GM12891 (cell line): Measurements from ENCODE around the gene PADI3.
A peak's percentile ranks its signal among the peaks of the same experiment; 100 is the strongest.

ENCODE experiments used
- DNase-seq: peaks from one replicate; pipeline ENCODE4 v3.0.0; 2011; ENCODE audit warnings: low spot score; ENCODE audit not compliant: insufficient read length
- FAIRE-seq: peaks from 2 replicates; lab custom pipeline; 2011; peaks lifted over from hg19 to GRCh38; lab: Jason Lieb, UNC
- PAX5 ChIP-seq: IDR thresholded peaks from 2 replicates; pipeline ENCODE4 v1.6.1; 2011; ENCODE audit warnings: low read length, moderate library complexity, mild to moderate bottlenecking; ENCODE audit not compliant: insufficient read depth, severe bottlenecking
- POLR2A ChIP-seq: IDR thresholded peaks from 2 replicates; pipeline ENCODE4 v1.6.1; 2011; ENCODE audit warnings: low read depth, low read length, control low read depth
- POLR2AphosphoS5 ChIP-seq: IDR thresholded peaks from 2 replicates; pipeline ENCODE4 v1.6.1; 2011; ENCODE audit warnings: low read depth, low read length, control low read depth
- POU2F2 ChIP-seq: IDR thresholded peaks from 2 replicates; pipeline ENCODE4 v1.6.1; 2011; ENCODE audit warnings: low read depth, mild to moderate bottlenecking, control low read depth, low read length, moderate library complexity
- SPI1 ChIP-seq: IDR thresholded peaks from 2 replicates; pipeline ENCODE4 v1.6.1; 2011; ENCODE audit warnings: low read depth, low read length, control low read depth
- TAF1 ChIP-seq: IDR thresholded peaks from 2 replicates; pipeline ENCODE4 v1.6.1; 2011; ENCODE audit warnings: low read depth, low read length, control low read depth

Gene PADI3

GRCh38 chr1:17207540-17207939 is 41.4 kb upstream of the PADI3 start:
- FAIRE-seq = peak; percentile 41
- TF ChIP-seq SPI1 (no peak), POLR2A (no peak), POU2F2 (no peak), PAX5 (no peak), TAF1 (no peak), POLR2AphosphoS5 (no peak)
- no peak for DNase-seq

GRCh38 chr1:17207966-17208418 is 40.9 kb upstream of the PADI3 start:
- peak; percentile 93 for FAIRE-seq
- peak; percentile 66 for DNase-seq
- TF ChIP-seq TAF1 = no peak
- TF ChIP-seq POLR2A = no peak
- no peak for TF ChIP-seq POU2F2
- TF ChIP-seq SPI1 = no peak
- no peak for TF ChIP-seq POLR2AphosphoS5
- TF ChIP-seq PAX5 = no peak

- TF ChIP-seq POLR2AphosphoS5 = no peak
- TF ChIP-seq PAX5 = no peak
- FAIRE-seq = peak; percentile 69
- no peak for DNase-seq
These were observed 40.4 kb upstream of the PADI3 start for GRCh38 chr1:17208546-17208945.

GRCh38 chr1:17209430-17209829 is 39.5 kb upstream of the PADI3 start:
- TF ChIP-seq POU2F2 (no peak), PAX5 (no peak), POLR2A (no peak), TAF1 (no peak), SPI1 (no peak), POLR2AphosphoS5 (no peak)
- no peak for FAIRE-seq
- no peak for DNase-seq

DNA sequence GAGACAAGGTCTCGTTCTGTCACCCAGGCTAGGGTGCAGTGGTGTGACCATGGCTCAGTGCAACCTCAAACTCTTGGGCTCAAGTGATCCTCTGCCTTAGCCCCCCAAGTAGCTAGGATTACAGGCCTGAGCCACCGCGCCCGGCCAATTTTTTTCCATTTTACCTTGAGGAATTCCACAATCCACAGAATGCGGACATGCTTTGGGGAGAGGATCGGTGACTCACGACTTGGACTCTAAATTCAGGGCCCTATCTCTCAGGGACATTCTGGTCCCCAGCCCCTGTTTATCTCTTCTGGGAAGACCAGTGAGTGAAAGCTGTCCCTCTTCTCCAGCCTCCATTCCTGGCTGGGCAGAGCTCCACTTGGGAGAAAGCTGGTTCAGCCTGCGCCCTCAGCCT is 38.7 kb upstream of the PADI3 start:
- no peak for TF ChIP-seq TAF1
- FAIRE-seq (no peak), DNase-seq (no peak)

DNA sequence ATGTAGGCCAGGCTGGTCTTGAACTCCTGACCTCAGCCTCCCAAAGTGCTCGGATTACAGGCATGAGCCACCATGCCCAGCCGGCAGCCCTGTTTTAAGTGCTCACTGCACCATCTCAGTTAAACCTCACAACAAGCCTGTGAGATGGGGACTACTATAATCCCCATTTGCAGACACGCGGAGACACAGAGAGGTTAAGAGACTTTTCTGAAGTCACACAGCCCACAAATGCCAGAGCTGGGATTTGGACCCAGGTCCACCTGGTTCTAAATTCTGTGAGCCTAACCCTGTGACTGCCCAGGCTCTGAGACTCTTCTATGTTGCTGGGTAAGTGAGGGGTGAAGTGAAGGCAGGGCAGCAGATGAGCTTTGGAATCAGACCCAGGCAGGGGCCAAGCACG is 37.5 kb upstream of the PADI3 start:
- no peak for DNase-seq
- no peak for FAIRE-seq
- TF ChIP-seq TAF1 = no peak
- TF ChIP-seq SPI1 = no peak
- TF ChIP-seq POLR2AphosphoS5 = no peak
- TF ChIP-seq PAX5 = no peak
- TF ChIP-seq POU2F2 = no peak
- no peak for TF ChIP-seq POLR2A

GRCh38 chr1:17212009-17212408 is 36.9 kb upstream of the PADI3 start:
- DNase-seq (no peak), FAIRE-seq (no peak)
- TF ChIP-seq TAF1 (no peak), POLR2AphosphoS5 (no peak), PAX5 (no peak), POLR2A (no peak), SPI1 (no peak)

- FAIRE-seq = peak; percentile 54
- TF ChIP-seq TAF1 (no peak), POLR2A (no peak), POLR2AphosphoS5 (no peak), POU2F2 (no peak), PAX5 (no peak), SPI1 (no peak)
- no peak for DNase-seq
These were observed 36.3 kb upstream of the PADI3 start for GRCh38 chr1:17212487-17213121.

DNA sequence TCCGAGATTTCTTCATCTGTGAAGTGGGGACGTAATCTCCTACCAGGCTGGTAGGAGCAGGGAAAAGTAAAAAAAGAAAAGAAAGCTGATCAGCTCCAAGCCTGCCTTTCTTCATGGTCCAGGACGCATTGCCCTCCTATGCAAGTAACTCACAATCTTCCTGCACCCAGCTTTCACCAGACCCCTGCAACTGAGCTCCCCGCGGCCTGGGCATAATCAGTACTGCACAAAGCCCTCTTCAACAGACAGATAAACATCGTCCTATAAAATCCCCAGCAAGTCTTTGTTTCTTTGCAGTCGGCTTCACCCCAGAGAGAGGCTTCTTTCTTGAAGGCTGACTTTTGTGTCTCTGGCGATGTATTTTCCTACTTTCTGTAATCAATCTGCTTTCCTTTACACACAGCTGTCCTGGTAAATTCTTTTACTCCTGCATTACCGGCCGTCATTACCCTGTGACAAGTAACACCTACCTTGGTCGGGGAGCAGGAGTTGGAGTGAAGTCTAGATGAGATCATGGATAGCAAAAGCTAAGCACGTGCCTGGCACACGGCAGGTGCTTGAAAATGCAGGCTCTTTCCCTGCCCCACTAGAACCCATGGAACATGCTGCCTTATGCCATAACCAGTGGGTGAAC is 35.6 kb upstream of the PADI3 start:
- FAIRE-seq (no peak), DNase-seq (no peak)
- TF ChIP-seq PAX5 = no peak
- TF ChIP-seq POLR2AphosphoS5 = no peak
- no peak for TF ChIP-seq TAF1
- no peak for TF ChIP-seq SPI1
- TF ChIP-seq POLR2A = no peak
- no peak for TF ChIP-seq POU2F2

DNA sequence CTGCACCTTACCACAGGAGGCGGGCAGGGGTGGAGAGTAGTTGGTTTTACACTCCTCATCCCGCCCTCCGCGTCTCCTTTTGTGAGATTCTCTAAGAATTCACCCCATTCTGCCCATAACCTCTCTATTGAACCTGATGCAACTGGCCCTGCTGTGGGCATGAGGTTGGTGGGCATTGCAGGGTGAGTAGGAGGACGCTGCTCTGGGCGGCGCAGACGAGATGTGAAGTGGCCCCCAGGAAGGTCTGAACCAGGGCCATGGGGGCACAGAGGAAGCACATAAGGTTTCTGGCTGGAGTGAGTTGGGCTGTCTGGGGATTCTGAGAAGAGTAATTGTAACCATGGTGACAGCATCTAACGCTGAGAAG is 35.1 kb upstream of the PADI3 start:
- DNase-seq (no peak), FAIRE-seq (no peak)
- TF ChIP-seq POLR2A (no peak), POLR2AphosphoS5 (no peak), SPI1 (no peak), PAX5 (no peak), POU2F2 (no peak), TAF1 (no peak)
